WTC11 (cell line): ENCODE data around the gene WFDC9.
"Not testable (repeated sequence)": the region's sequence is repeated elsewhere in the genome, so short reads cannot be mapped to it uniquely, and the experiment has no call there.

ENCODE experiments used
- SP1 ChIP-seq: sonication (generic); formaldehyde crosslinking; conservative IDR thresholded peaks from 2 replicates; pipeline ENCODE4 v1.8.1; 2022; ENCODE audit warnings: missing genetic modification reagents
- TCF7 ChIP-seq: sonication (generic); formaldehyde crosslinking; IDR thresholded peaks from 2 replicates; pipeline ENCODE4 v1.8.0; 2022; ENCODE audit warnings: mild to moderate bottlenecking, low read depth, missing genetic modification reagents, moderate library complexity
- TEAD1 ChIP-seq: sonication (generic); formaldehyde crosslinking; IDR thresholded peaks from 2 replicates; pipeline ENCODE4 v1.8.0; 2022; ENCODE audit warnings: mild to moderate bottlenecking, missing genetic modification reagents
- TF ChIP-seq, protein P1 (sequence below): sonication (generic); formaldehyde crosslinking; IDR thresholded peaks from 2 replicates; pipeline ENCODE4 v1.8.1; 2023; ENCODE audit warnings: mild to moderate bottlenecking, missing genetic modification reagents, moderate library complexity
- TF ChIP-seq, protein P2 (sequence below): sonication (generic); formaldehyde crosslinking; IDR thresholded peaks from 2 replicates; pipeline ENCODE4 v1.8.0; 2022; ENCODE audit warnings: missing genetic modification reagents
- TF ChIP-seq, protein P3 (sequence below): fragments of 200-600 bp; IDR thresholded peaks from 2 replicates; pipeline ENCODE4 v1.8.0; 2022; ENCODE audit warnings: antibody characterized with exemption
- TF ChIP-seq, protein P4 (sequence below): sonication (generic); formaldehyde crosslinking; IDR thresholded peaks from 2 replicates; pipeline ENCODE4 v1.8.1; 2022; ENCODE audit warnings: missing genetic modification reagents, borderline replicate concordance

DNA sequence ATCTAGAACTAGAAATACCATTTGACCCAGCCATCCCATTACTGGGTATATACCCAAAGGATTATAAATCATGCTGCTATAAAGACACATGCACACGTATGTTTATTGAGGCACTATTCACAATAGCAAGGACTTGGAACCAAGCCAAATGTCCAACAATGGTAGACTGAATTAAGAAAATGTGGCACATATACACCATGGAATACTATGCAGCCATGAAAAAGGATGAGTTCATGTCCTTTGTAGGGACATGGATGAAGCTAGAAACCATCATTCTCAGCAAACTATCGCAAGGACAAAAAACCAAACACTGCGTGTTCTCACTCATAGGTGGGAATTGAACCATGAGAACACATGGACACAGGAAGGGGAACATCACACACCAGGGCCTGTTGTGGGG lies 26.0 kb upstream of the WFDC9 start:
- TF ChIP-seq TCF7, SP1, TEAD1 (CRISPR knock-in tag): not testable (repeated sequence)
- TF ChIP-seq, protein P1, sequence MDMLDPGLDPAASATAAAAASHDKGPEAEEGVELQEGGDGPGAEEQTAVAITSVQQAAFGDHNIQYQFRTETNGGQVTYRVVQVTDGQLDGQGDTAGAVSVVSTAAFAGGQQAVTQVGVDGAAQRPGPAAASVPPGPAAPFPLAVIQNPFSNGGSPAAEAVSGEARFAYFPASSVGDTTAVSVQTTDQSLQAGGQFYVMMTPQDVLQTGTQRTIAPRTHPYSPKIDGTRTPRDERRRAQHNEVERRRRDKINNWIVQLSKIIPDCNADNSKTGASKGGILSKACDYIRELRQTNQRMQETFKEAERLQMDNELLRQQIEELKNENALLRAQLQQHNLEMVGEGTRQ (CRISPR knock-in tag): not testable (repeated sequence)
- TF ChIP-seq, protein P2, sequence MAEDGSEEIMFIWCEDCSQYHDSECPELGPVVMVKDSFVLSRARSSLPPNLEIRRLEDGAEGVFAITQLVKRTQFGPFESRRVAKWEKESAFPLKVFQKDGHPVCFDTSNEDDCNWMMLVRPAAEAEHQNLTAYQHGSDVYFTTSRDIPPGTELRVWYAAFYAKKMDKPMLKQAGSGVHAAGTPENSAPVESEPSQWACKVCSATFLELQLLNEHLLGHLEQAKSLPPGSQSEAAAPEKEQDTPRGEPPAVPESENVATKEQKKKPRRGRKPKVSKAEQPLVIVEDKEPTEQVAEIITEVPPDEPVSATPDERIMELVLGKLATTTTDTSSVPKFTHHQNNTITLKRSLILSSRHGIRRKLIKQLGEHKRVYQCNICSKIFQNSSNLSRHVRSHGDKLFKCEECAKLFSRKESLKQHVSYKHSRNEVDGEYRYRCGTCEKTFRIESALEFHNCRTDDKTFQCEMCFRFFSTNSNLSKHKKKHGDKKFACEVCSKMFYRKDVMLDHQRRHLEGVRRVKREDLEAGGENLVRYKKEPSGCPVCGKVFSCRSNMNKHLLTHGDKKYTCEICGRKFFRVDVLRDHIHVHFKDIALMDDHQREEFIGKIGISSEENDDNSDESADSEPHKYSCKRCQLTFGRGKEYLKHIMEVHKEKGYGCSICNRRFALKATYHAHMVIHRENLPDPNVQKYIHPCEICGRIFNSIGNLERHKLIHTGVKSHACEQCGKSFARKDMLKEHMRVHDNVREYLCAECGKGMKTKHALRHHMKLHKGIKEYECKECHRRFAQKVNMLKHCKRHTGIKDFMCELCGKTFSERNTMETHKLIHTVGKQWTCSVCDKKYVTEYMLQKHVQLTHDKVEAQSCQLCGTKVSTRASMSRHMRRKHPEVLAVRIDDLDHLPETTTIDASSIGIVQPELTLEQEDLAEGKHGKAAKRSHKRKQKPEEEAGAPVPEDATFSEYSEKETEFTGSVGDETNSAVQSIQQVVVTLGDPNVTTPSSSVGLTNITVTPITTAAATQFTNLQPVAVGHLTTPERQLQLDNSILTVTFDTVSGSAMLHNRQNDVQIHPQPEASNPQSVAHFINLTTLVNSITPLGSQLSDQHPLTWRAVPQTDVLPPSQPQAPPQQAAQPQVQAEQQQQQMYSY: not testable (repeated sequence)
- TF ChIP-seq, protein P3, sequence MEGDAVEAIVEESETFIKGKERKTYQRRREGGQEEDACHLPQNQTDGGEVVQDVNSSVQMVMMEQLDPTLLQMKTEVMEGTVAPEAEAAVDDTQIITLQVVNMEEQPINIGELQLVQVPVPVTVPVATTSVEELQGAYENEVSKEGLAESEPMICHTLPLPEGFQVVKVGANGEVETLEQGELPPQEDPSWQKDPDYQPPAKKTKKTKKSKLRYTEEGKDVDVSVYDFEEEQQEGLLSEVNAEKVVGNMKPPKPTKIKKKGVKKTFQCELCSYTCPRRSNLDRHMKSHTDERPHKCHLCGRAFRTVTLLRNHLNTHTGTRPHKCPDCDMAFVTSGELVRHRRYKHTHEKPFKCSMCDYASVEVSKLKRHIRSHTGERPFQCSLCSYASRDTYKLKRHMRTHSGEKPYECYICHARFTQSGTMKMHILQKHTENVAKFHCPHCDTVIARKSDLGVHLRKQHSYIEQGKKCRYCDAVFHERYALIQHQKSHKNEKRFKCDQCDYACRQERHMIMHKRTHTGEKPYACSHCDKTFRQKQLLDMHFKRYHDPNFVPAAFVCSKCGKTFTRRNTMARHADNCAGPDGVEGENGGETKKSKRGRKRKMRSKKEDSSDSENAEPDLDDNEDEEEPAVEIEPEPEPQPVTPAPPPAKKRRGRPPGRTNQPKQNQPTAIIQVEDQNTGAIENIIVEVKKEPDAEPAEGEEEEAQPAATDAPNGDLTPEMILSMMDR: not testable (repeated sequence)
- TF ChIP-seq, protein P4, sequence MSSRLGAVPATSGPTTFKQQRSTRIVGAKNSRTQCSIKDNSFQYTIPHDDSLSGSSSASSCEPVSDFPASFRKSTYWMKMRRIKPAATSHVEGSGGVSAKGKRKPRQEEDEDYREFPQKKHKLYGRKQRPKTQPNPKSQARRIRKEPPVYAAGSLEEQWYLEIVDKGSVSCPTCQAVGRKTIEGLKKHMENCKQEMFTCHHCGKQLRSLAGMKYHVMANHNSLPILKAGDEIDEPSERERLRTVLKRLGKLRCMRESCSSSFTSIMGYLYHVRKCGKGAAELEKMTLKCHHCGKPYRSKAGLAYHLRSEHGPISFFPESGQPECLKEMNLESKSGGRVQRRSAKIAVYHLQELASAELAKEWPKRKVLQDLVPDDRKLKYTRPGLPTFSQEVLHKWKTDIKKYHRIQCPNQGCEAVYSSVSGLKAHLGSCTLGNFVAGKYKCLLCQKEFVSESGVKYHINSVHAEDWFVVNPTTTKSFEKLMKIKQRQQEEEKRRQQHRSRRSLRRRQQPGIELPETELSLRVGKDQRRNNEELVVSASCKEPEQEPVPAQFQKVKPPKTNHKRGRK: not testable (repeated sequence)
